ENCODE measurements around the gene CENPS.

The CENPS gene

GRCh38 chr1:10490286-10490970 lies 60.2 kb downstream of the CENPS start:
- Mint-ChIP-seq H3K36me3 (peaks cover 7% of the 10 kb centered on the region), H3K4me3 (no peak overlapping the region), H3K27ac (no peak overlapping the region), H3K9me3 (no peaks in the 10 kb centered on the region), H3K4me1 (peaks cover 25% of the 10 kb centered on the region), H3K27me3 (no peaks in the 10 kb centered on the region)
